HEK293T (cell line): ENCODE results near the gene MAK.
"Not testable (repeated sequence)": the region's sequence is repeated elsewhere in the genome, so short reads cannot be mapped to it uniquely, and the experiment has no call there.

Experiments
- CTCF ChIA-PET: fragments of 350-600 bp; formaldehyde crosslinking; extraction: SDS; loops from one replicate; lab custom pipeline; 2021; ENCODE audit warnings: antibody characterized with exemption, inconsistent platforms; lab: Yijun Ruan, JAX
- POLR2A ChIA-PET: fragments of 350-600 bp; formaldehyde crosslinking; extraction: SDS; loops from one replicate; lab custom pipeline; 2020; ENCODE audit warnings: antibody characterized with exemption, inconsistent platforms; lab: Yijun Ruan, JAX
- DNase-seq: peaks from one replicate; pipeline ENCODE4 v3.0.0; 2012; ENCODE audit warnings: mixed read lengths; ENCODE audit errors: extremely low spot score
- ARNT ChIP-seq: fragments of 450-650 bp; IDR thresholded peaks from 2 replicates; pipeline ENCODE4 v1.6.1; 2017; ENCODE audit warnings: mild to moderate bottlenecking
- BHLHE40 ChIP-seq: fragments of 450-650 bp; IDR thresholded peaks from 2 replicates; pipeline ENCODE4 v1.6.1; 2016; ENCODE audit warnings: mild to moderate bottlenecking, moderate library complexity, borderline replicate concordance
- CTBP1 ChIP-seq: fragments of 450-650 bp; IDR thresholded peaks from 2 replicates; pipeline ENCODE4 v1.6.1; 2016; ENCODE audit warnings: borderline replicate concordance
- ELF4 ChIP-seq: fragments of 450-650 bp; IDR thresholded peaks from 2 replicates; pipeline ENCODE4 v1.6.1; 2017; ENCODE audit warnings: antibody characterized with exemption
- FOXA1 ChIP-seq: fragments of 450-650 bp; IDR thresholded peaks from 2 replicates; pipeline ENCODE4 v1.6.1; 2016; ENCODE audit warnings: mild to moderate bottlenecking
- FOXK2 ChIP-seq: fragments of 450-650 bp; IDR thresholded peaks from 2 replicates; pipeline ENCODE4 v1.6.1; 2016; ENCODE audit warnings: mild to moderate bottlenecking
- FOXM1 ChIP-seq: fragments of 450-650 bp; IDR thresholded peaks from 2 replicates; pipeline ENCODE4 v1.6.1; 2017; ENCODE audit warnings: mild to moderate bottlenecking, borderline replicate concordance
- HDGF ChIP-seq: fragments of 450-650 bp; IDR thresholded peaks from 2 replicates; pipeline ENCODE4 v1.6.1; 2017; ENCODE audit warnings: antibody characterized with exemption, borderline replicate concordance
- L3MBTL2 ChIP-seq: fragments of 450-650 bp; conservative IDR thresholded peaks from 2 replicates; pipeline ENCODE4 v1.6.1; 2016; ENCODE audit warnings: mild to moderate bottlenecking
- LEF1 ChIP-seq: fragments of 450-650 bp; IDR thresholded peaks from 2 replicates; pipeline ENCODE4 v1.6.1; 2017; ENCODE audit warnings: mild to moderate bottlenecking, borderline replicate concordance
- NFRKB ChIP-seq: fragments of 450-650 bp; IDR thresholded peaks from 2 replicates; pipeline ENCODE4 v1.6.1; 2016; ENCODE audit warnings: mild to moderate bottlenecking, moderate library complexity
- PKNOX1 ChIP-seq: fragments of 450-650 bp; IDR thresholded peaks from 2 replicates; pipeline ENCODE4 v1.6.1; 2016
- SP1 ChIP-seq: fragments of 450-650 bp; IDR thresholded peaks from 2 replicates; pipeline ENCODE4 v1.6.1; 2017
- SUZ12 ChIP-seq: fragments of 450-650 bp; IDR thresholded peaks from 2 replicates; pipeline ENCODE4 v1.6.1; 2016; ENCODE audit warnings: mild to moderate bottlenecking
- TARDBP ChIP-seq: fragments of 450-650 bp; IDR thresholded peaks from 2 replicates; pipeline ENCODE4 v1.6.1; 2016
- ZNF384 ChIP-seq: fragments of 450-650 bp; IDR thresholded peaks from 2 replicates; pipeline ENCODE4 v1.6.1; 2016

Gene MAK

DNA sequence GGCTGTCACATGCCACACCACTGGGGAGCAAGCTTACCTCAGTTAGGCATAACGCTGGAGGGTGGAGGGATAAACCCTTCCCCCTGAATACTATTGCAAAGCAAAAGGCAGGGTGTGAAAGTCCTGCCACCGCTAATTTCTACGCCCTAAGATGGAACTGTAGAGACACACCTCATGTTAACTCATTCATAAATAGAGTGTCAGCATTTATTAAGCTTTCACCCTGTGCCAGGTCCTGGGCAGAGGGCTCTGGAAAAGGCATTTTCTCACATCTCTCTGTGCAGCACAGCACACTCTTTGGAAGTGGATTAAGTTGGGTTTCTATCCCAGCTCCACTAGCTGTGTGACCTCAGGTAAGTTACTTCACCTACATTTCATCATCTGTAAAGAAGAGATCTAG is 68.9 kb downstream of the MAK start:
- CTCF ChIA-PET = no interaction called here
- TF ChIP-seq ARNT (no peak), ELF4 (no peak), FOXK2 (no peak), L3MBTL2 (no peak), ZNF384 (no peak), BHLHE40 (no peak), LEF1 (no peak), FOXM1 (no peak), HDGF (no peak), SP1 (no peak), PKNOX1 (no peak), CTBP1 (no peak), NFRKB (no peak), SUZ12 (no peak), TARDBP (no peak), FOXA1 (no peak)
- no peak for DNase-seq

GRCh38 chr6:10763006-10763405 is 75.3 kb downstream of the MAK start:
- ChIA-PET CTCF (no interaction called here), POLR2A (interaction anchor here (0.6 kb wide), 1 partner anchor 507 kb away, joined by 3 read pairs; no protein-coding TSS in a partner anchor)
- TF ChIP-seq FOXK2 = no peak
- no peak for TF ChIP-seq ARNT
- no peak for TF ChIP-seq ELF4
- no peak for TF ChIP-seq PKNOX1
- DNase-seq = no peak

More for the DNA sequence above, 68.9 kb downstream of the MAK start:
- POLR2A ChIA-PET = no interaction called here

DNA sequence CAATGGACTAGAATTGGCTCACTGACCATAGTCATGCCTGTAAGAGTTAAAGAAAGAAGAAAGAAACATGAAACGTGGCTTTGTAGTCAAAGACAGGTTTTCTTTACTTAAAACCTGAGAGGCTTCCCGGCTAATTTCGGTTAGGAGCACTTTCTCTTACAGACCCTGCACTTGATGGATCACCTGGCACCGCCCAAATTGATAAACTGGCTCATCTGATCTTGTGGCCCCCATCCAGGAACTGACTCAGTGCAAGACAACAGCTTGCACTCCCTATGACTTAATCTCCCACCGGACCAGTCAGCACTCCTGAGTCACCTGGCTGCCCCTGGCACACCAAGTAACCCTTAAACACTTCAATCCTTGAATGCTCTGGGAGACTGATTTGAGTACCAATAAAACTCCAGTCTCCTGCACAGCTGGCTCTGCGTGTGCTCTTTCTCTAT is 78.4 kb downstream of the MAK start:
- DNase-seq = no peak
- TF ChIP-seq ARNT = no peak
- TF ChIP-seq NFRKB = no peak
- no peak for TF ChIP-seq SP1
- TF ChIP-seq TARDBP = no peak
- TF ChIP-seq ELF4 = no peak
- TF ChIP-seq HDGF = no peak
- no peak for TF ChIP-seq FOXK2
- TF ChIP-seq SUZ12 = no peak
- TF ChIP-seq LEF1 = no peak
- no peak for TF ChIP-seq L3MBTL2
- POLR2A ChIA-PET = no interaction called here
- CTCF ChIA-PET = interaction anchor here (0.6 to 0.9 kb wide), 2 partner anchors 37 to 98 kb away, joined by 3 read pairs; no protein-coding TSS in a partner anchor

DNA sequence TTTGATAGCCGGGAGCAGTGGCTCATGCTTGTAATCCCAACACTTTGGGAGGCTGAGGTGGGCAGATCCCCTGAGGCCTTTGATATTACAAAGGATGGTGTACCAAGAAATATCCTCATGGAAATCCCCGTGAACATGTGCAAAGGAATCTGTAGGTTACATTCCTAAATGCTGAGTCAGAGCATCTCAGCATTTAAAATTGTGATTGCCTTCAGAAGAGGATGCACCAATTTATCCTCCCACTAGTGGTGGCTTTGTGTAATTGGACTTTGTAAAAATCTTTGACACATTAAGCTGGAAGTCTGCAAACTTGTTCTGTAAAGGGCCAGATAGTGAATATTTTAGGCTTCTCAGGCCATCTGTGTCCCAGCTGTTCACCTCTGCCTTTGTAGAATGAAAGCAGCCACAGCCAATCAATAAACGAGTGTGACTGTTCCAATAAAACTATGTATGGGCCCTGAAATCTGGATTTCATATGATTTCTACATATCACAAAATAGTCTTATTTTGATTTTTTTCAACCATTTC is 79.0 kb downstream of the MAK start:
- POLR2A ChIA-PET = no interaction called here
- CTCF ChIA-PET = interaction anchor here (0.6 to 0.9 kb wide), 2 partner anchors 36 to 98 kb away, joined by 3 read pairs; no protein-coding TSS in a partner anchor
- DNase-seq = peak; percentile 30
- no peak for TF ChIP-seq LEF1
- no peak for TF ChIP-seq TARDBP
- no peak for TF ChIP-seq NFRKB
- TF ChIP-seq ZNF384 = no peak

GRCh38 chr6:10756085-10756484 is 82.3 kb downstream of the MAK start:
- ChIA-PET CTCF (no interaction called here), POLR2A (interaction anchor here (1.1 to 1.8 kb wide), 2 partner anchors 9 to 33 kb away, joined by 3 to 4 read pairs; partner anchors contain the start of genes TMEM14B and TMEM14C)
- no peak for TF ChIP-seq SP1
- TF ChIP-seq BHLHE40 = no peak
- no peak for TF ChIP-seq FOXK2
- no peak for TF ChIP-seq LEF1
- no peak for TF ChIP-seq ZNF384
- TF ChIP-seq CTBP1 = no peak
- no peak for TF ChIP-seq ELF4
- no peak for TF ChIP-seq HDGF
- TF ChIP-seq FOXA1 = no peak
- TF ChIP-seq FOXM1 = no peak
- no peak for TF ChIP-seq SUZ12
- no peak for TF ChIP-seq TARDBP
- TF ChIP-seq ARNT = no peak
- no peak for TF ChIP-seq NFRKB
- TF ChIP-seq L3MBTL2 = no peak
- no peak for TF ChIP-seq PKNOX1
- DNase-seq = no peak

GRCh38 chr6:10751757-10752156 is 86.6 kb downstream of the MAK start:
- CTCF ChIA-PET, DNase-seq: not testable (repeated sequence)

GRCh38 chr6:10750568-10750967 is 87.8 kb downstream of the MAK start:
- DNase-seq, CTCF ChIA-PET: not testable (repeated sequence)
- POLR2A ChIA-PET = interaction anchor here (0.7 kb wide), 1 partner anchor 28 kb away, joined by 3 read pairs; the partner anchor contains the start of gene TMEM14C

More at GRCh38 chr6:10751757-10752156, 86.6 kb downstream of the MAK start:
- POLR2A ChIA-PET = not testable (repeated sequence)
